ENCODE measurements around the gene RNF133. TPM values are rescaled to one million over a fixed set of nuclear protein-coding genes. Genes with fewer than 3 reads are reported as not detected.

The RNF133 gene, protein sequence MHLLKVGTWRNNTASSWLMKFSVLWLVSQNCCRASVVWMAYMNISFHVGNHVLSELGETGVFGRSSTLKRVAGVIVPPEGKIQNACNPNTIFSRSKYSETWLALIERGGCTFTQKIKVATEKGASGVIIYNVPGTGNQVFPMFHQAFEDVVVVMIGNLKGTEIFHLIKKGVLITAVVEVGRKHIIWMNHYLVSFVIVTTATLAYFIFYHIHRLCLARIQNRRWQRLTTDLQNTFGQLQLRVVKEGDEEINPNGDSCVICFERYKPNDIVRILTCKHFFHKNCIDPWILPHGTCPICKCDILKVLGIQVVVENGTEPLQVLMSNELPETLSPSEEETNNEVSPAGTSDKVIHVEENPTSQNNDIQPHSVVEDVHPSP
- total RNA-seq = 2.1 TPM
- 0.06 TPM for polyA plus RNA-seq

GRCh38 chr7:122699017-122699416, at the start of gene RNF133:
Gene RNF133 (minus strand): TSS chr7:122699117. CDS start chr7:122698918, 199 bp downstream.
- DNase-seq (ENCODE audit: extremely low spot score) = no peak
- no peak within 1 kb of the TSS for H3K4me3 ChIP-seq (ENCODE audit: low read depth, low read length)
- H3K27ac ChIP-seq (ENCODE audit: low read depth) = no peak within 1 kb of the TSS
- H3K36me3 ChIP-seq (ENCODE audit: insufficient read depth) = no peaks in the 10 kb centered on the region
- no peaks in the 10 kb centered on the region for H3K4me1 ChIP-seq (ENCODE audit: insufficient read depth)

- WGBS = 92% methylated on average over 2 of the region's 2 CpGs
- H3K36me3 ChIP-seq (ENCODE audit: insufficient read depth) = no peaks in the 10 kb centered on the region
- no peak for DNase-seq (ENCODE audit: extremely low spot score)
These were observed 49.3 kb upstream of the RNF133 start for GRCh38 chr7:122748195-122748594.

GRCh38 chr7:122746948-122747347, 48.0 kb upstream of the RNF133 start:
- H3K27ac ChIP-seq (ENCODE audit: low read depth) = no peak overlapping the region
- no peak for DNase-seq (ENCODE audit: extremely low spot score)
- H3K4me3 ChIP-seq (ENCODE audit: low read depth, low read length) = no peak overlapping the region
- no peaks in the 10 kb centered on the region for H3K36me3 ChIP-seq (ENCODE audit: insufficient read depth)
- WGBS = 87% methylated on average over 2 of the region's 2 CpGs
- H3K4me1 ChIP-seq (ENCODE audit: insufficient read depth) = no peaks in the 10 kb centered on the region

More at GRCh38 chr7:122748195-122748594, 49.3 kb upstream of the RNF133 start:
- Histone ChIP-seq H3K27ac (ENCODE audit: low read depth) (no peak overlapping the region), H3K4me3 (ENCODE audit: low read depth, low read length) (no peak overlapping the region), H3K4me1 (ENCODE audit: insufficient read depth) (no peaks in the 10 kb centered on the region)

- Histone ChIP-seq H3K4me1 (ENCODE audit: insufficient read depth) (no peaks in the 10 kb centered on the region), H3K36me3 (ENCODE audit: insufficient read depth) (no peaks in the 10 kb centered on the region), H3K4me3 (ENCODE audit: low read depth, low read length) (no peak overlapping the region), H3K27ac (ENCODE audit: low read depth) (no peak overlapping the region)
- DNase-seq (ENCODE audit: extremely low spot score) = no peak
These were observed 44.3 kb upstream of the RNF133 start for GRCh38 chr7:122743211-122743610.

GRCh38 chr7:122738947-122739346, 40.0 kb upstream of the RNF133 start:
- H3K4me3 ChIP-seq (ENCODE audit: low read depth, low read length) = no peak overlapping the region
- no peaks in the 10 kb centered on the region for H3K36me3 ChIP-seq (ENCODE audit: insufficient read depth)
- no peaks in the 10 kb centered on the region for H3K4me1 ChIP-seq (ENCODE audit: insufficient read depth)
- no peak for DNase-seq (ENCODE audit: extremely low spot score)
- 69% methylated on average over 2 of the region's 2 CpGs for WGBS
- no peak overlapping the region for H3K27ac ChIP-seq (ENCODE audit: low read depth)

GRCh38 chr7:122736183-122736582, 37.3 kb upstream of the RNF133 start:
- H3K36me3 ChIP-seq (ENCODE audit: insufficient read depth) = no peaks in the 10 kb centered on the region
- WGBS = 94% methylated on average over 1 of the region's 1 CpG
- H3K4me1 ChIP-seq (ENCODE audit: insufficient read depth) = no peaks in the 10 kb centered on the region
- no peak for DNase-seq (ENCODE audit: extremely low spot score)
- no peak overlapping the region for H3K27ac ChIP-seq (ENCODE audit: low read depth)
- no peak overlapping the region for H3K4me3 ChIP-seq (ENCODE audit: low read depth, low read length)

GRCh38 chr7:122727759-122728158, 28.8 kb upstream of the RNF133 start:
- Histone ChIP-seq H3K4me3 (ENCODE audit: low read depth, low read length) (no peak overlapping the region), H3K36me3 (ENCODE audit: insufficient read depth) (no peaks in the 10 kb centered on the region), H3K4me1 (ENCODE audit: insufficient read depth) (no peaks in the 10 kb centered on the region), H3K27ac (ENCODE audit: low read depth) (no peak overlapping the region)
- WGBS = 88% methylated on average over 1 of the region's 1 CpG
- DNase-seq (ENCODE audit: extremely low spot score) = no peak

DNA sequence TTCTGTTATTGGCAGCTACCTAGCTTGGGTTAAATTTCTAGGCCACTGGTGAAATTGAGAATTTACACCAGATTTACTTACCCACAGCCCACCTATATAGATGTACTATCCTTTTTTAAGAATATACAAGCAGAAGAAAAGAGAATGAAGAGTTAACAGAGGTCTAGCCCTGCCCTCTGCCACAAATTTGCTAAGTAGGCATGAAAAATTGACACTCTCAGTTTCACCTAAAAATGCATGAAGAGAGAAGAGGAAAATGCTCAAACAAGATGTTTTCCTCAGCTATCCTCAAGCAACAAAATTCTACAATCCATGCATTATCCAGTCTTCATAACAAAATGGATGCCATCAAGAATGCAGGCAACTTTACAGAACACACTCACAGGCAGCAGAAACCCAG, 28.4 kb upstream of the RNF133 start:
- DNase-seq (ENCODE audit: extremely low spot score) = no peak
- no peaks in the 10 kb centered on the region for H3K4me1 ChIP-seq (ENCODE audit: insufficient read depth)

DNA sequence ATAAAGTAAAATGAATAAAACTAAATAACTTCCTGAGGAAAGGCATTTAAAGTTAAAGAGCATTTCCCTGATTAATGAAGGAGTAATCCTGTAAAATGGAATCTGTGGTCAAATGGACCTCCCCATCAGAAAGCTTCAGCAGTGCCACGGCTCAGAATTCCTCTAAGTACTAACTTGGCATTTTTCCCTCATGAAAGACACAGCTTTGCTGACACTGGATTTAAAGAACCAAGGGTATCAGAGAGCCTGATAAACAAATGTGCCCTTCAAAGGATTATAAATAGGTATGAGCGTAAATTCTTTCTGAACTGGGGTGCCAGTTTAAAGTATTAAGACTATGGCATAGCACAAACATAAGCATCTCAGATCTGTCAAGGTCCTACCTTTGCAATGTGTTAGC, 28.0 kb upstream of the RNF133 start:
- no peak for DNase-seq (ENCODE audit: extremely low spot score)
- no peak overlapping the region for H3K27ac ChIP-seq (ENCODE audit: low read depth)
- no peaks in the 10 kb centered on the region for H3K36me3 ChIP-seq (ENCODE audit: insufficient read depth)
- 78% methylated on average over 2 of the region's 2 CpGs for WGBS
- H3K4me3 ChIP-seq (ENCODE audit: low read depth, low read length) = no peak overlapping the region
- H3K4me1 ChIP-seq (ENCODE audit: insufficient read depth) = no peaks in the 10 kb centered on the region

More for the DNA sequence above, 28.4 kb upstream of the RNF133 start:
- Histone ChIP-seq H3K4me3 (ENCODE audit: low read depth, low read length) (no peak overlapping the region), H3K27ac (ENCODE audit: low read depth) (no peak overlapping the region), H3K36me3 (ENCODE audit: insufficient read depth) (no peaks in the 10 kb centered on the region)

DNA sequence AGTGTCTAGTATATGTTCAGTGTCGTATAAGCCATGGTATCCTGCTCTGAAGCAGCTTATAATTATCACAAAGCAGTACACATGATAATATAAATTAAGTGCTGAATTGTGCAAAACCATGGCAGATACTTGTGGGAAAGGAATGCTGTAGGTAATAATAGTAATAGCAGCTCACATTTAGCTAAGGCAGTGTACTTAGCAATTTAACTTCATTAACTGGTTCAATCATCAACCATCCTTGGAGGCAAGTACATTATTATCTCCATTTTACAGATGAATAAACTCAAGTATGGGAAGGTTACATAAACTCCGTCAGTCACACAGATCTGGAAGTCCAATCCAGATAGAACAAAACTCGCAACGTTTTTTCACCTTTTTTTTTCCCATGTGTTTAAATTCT, 25.4 kb upstream of the RNF133 start:
- Histone ChIP-seq H3K27ac (ENCODE audit: low read depth) (no peak overlapping the region), H3K4me1 (ENCODE audit: insufficient read depth) (no peaks in the 10 kb centered on the region), H3K4me3 (ENCODE audit: low read depth, low read length) (no peak overlapping the region), H3K36me3 (ENCODE audit: insufficient read depth) (no peaks in the 10 kb centered on the region)
- DNase-seq (ENCODE audit: extremely low spot score) = no peak
- 88% methylated on average over 4 of the region's 4 CpGs for WGBS

- 79% methylated on average over 4 of the region's 4 CpGs for WGBS
- no peak for DNase-seq (ENCODE audit: extremely low spot score)
- H3K36me3 ChIP-seq (ENCODE audit: insufficient read depth) = no peaks in the 10 kb centered on the region
- H3K4me3 ChIP-seq (ENCODE audit: low read depth, low read length) = no peak overlapping the region
- no peaks in the 10 kb centered on the region for H3K4me1 ChIP-seq (ENCODE audit: insufficient read depth)
- H3K27ac ChIP-seq (ENCODE audit: low read depth) = no peak overlapping the region
These were observed 20.2 kb upstream of the RNF133 start for GRCh38 chr7:122719010-122719578.

- Histone ChIP-seq H3K27ac (ENCODE audit: low read depth) (no peak overlapping the region), H3K4me1 (ENCODE audit: insufficient read depth) (no peaks in the 10 kb centered on the region), H3K36me3 (ENCODE audit: insufficient read depth) (no peaks in the 10 kb centered on the region), H3K4me3 (ENCODE audit: low read depth, low read length) (no peak overlapping the region)
- no peak for DNase-seq (ENCODE audit: extremely low spot score)
- 95% methylated on average over 6 of the region's 6 CpGs for WGBS
These were observed 18.6 kb upstream of the RNF133 start for GRCh38 chr7:122717356-122718089.

DNA sequence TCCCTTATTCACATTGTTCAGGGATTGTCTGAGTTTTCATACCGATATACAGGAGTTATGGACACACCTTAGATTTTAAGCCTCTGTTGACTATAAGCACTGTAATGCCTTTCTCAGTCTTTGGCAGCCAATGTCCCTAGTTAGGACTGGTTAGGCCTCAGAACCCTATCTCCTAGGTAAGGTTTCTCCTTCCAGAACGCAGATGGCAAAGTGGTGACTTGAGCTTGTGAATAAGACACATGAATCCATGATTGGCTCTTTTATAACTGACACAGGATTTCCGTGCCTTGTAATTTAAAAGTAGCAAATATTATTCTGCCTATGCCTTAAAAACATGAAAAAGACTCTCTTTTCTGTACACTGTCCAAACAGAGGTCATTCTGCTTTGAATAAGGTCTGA, 16.3 kb upstream of the RNF133 start:
- no peaks in the 10 kb centered on the region for H3K36me3 ChIP-seq (ENCODE audit: insufficient read depth)
- no peak for DNase-seq (ENCODE audit: extremely low spot score)
- WGBS = 95% methylated on average over 3 of the region's 3 CpGs
- no peak overlapping the region for H3K27ac ChIP-seq (ENCODE audit: low read depth)
- no peak overlapping the region for H3K4me3 ChIP-seq (ENCODE audit: low read depth, low read length)
- no peaks in the 10 kb centered on the region for H3K4me1 ChIP-seq (ENCODE audit: insufficient read depth)

DNA sequence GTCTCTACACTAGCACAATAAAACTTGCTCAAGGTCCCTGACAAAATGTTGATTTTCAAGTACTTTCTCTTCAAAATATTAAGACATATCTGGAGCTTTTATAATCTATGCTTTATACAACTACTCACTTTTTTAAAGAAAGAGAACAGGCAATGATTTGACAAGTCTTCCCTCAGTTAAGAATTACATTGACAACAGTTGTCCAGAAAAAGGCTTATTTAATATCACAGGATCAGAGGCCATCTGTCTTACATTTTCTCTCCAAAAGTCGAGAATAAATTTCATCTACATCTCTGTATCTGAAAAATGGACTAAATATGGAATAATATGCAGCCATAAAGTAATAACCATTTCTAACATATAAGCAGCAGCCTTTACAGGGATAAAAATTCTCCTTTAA, 12.0 kb upstream of the RNF133 start:
- no peak for DNase-seq (ENCODE audit: extremely low spot score)
- WGBS = 73% methylated on average over 1 of the region's 1 CpG
- H3K4me3 ChIP-seq (ENCODE audit: low read depth, low read length) = no peak overlapping the region
- H3K36me3 ChIP-seq (ENCODE audit: insufficient read depth) = no peaks in the 10 kb centered on the region
- H3K27ac ChIP-seq (ENCODE audit: low read depth) = no peak overlapping the region
- no peaks in the 10 kb centered on the region for H3K4me1 ChIP-seq (ENCODE audit: insufficient read depth)
